NCI-H2227 (cell line): ENCODE data around the gene GDAP2.

Experiments
- DNase-seq: peaks from one replicate; lab custom pipeline; 2025; ENCODE audit not compliant: unreplicated experiment; lab: John Stamatoyannopoulos, UW

Gene GDAP2

DNA sequence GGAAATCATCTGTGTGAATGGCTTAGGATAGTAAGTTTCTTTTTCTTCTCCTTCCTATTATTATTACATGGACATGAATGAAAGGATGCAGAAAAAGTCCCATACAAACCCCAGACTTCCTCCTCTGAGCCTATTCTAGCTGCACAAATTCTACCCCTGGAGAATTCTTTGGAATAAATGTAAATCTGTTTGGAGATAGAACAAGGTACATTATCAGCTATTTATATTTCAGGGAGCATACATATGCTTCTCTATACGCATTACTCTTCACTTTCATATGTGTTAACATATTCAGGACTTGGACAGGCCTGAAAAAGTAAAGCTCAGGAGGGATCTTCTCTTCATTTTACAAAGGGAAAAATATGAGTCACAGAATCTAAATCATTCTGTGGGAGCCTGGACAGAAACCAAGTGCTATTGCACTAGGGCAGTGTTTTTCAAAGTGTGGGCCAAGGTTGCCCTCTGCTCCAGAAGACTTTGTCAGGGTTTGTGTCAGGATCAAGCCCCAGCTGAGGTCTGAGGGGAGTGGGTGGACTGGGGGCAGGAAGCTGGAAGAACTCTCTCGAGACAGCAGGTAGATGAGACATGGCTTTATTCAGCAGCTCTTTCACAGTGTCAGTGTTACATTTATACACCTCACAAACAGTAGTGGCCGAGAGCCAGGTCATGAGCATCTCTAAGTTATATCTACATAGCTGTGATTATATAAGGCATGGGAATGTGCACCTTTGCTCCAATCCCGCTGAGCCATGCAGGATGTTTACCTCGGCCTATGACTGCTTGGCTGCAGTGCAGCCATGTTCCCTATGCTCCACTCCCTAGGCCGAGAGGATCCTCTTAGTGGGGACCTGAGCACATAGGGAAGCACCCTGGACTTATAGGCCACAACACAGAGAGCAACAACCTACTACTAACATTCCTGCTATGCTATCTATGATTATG lies 114.3 kb downstream of the GDAP2 start:
- no peak for DNase-seq
